Daoy (cell line): ENCODE data around the gene RAB31. TPM values are rescaled to one million over a fixed set of nuclear protein-coding genes. Genes with fewer than 3 reads are reported as not detected.
"Not testable (repeated sequence)": the region's sequence is repeated elsewhere in the genome, so short reads cannot be mapped to it uniquely, and the experiment has no call there.

Source experiments
- DNase-seq: peaks from one replicate; pipeline ENCODE4 v3.0.0-alpha.2; 2015; ENCODE audit warnings: low read depth
- total RNA-seq: library from RNA; depleted of rRNA; stranded (reverse); fragments of >200 nt; shearing (Covaris generic); gene quantifications from 2 replicates; pipeline ENCODE4 v1.2.3, GENCODE V29; 2014

The RAB31 gene
- total RNA-seq, 1 experiment from 2014 or later = 19.3 TPM

GRCh38 chr18:9758624-9759075 is 50.5 kb downstream of the RAB31 start:
- DNase-seq = no peak

GRCh38 chr18:9760641-9761040 is 52.5 kb downstream of the RAB31 start:
- DNase-seq = peak; percentile 15

- no peak for DNase-seq
Measured at GRCh38 chr18:9762526-9762925, 54.4 kb downstream of the RAB31 start.

- DNase-seq = no peak
Measured at GRCh38 chr18:9763157-9763556, 55.1 kb downstream of the RAB31 start.

GRCh38 chr18:9764011-9764481 is 55.9 kb downstream of the RAB31 start:
- no peak for DNase-seq

GRCh38 chr18:9765501-9765900 is 57.4 kb downstream of the RAB31 start:
- no peak for DNase-seq

- no peak for DNase-seq
Measured at GRCh38 chr18:9766076-9766481, 58.0 kb downstream of the RAB31 start.

- no peak for DNase-seq
Measured at GRCh38 chr18:9766740-9767139, 58.6 kb downstream of the RAB31 start.

GRCh38 chr18:9768071-9768691 is 60.1 kb downstream of the RAB31 start:
- DNase-seq = not testable (repeated sequence)

- not testable (repeated sequence) for DNase-seq
Measured at GRCh38 chr18:9770111-9770510, 62.0 kb downstream of the RAB31 start.

GRCh38 chr18:9771261-9771976 is 63.3 kb downstream of the RAB31 start:
- DNase-seq = peak; percentile 73

- no peak for DNase-seq
Measured at GRCh38 chr18:9771977-9772660, 64.0 kb downstream of the RAB31 start.

- no peak for DNase-seq
Measured at GRCh38 chr18:9772847-9773677, 65.0 kb downstream of the RAB31 start.

- no peak for DNase-seq
Measured at GRCh38 chr18:9774150-9774549, 66.0 kb downstream of the RAB31 start.

GRCh38 chr18:9775178-9775577 is 67.1 kb downstream of the RAB31 start:
- DNase-seq = no peak

GRCh38 chr18:9779630-9780029 is 71.5 kb downstream of the RAB31 start:
- no peak for DNase-seq

- DNase-seq = peak; percentile 16
Measured at GRCh38 chr18:9782073-9782857, 74.2 kb downstream of the RAB31 start.

- DNase-seq = no peak
Measured at GRCh38 chr18:9786631-9787030, 78.5 kb downstream of the RAB31 start.

- no peak for DNase-seq
Measured at GRCh38 chr18:9787036-9787435, 78.9 kb downstream of the RAB31 start.

GRCh38 chr18:9787712-9788111 is 79.6 kb downstream of the RAB31 start:
- DNase-seq = no peak

GRCh38 chr18:9788140-9788539 is 80.0 kb downstream of the RAB31 start:
- DNase-seq = no peak
